Activated CD8-positive, alpha-beta memory T cell treated with anti-CD3 and anti-CD28 coated beads, Interleukin-2, amount 50 U/mL, for 24 hours (primary cell): ENCODE data around the gene MYH11.

Experiments used
- DNase-seq: peaks from one replicate; pipeline ENCODE4 v3.0.0-alpha.2; 2020; ENCODE audit errors: extremely low read depth

The MYH11 gene

DNA sequence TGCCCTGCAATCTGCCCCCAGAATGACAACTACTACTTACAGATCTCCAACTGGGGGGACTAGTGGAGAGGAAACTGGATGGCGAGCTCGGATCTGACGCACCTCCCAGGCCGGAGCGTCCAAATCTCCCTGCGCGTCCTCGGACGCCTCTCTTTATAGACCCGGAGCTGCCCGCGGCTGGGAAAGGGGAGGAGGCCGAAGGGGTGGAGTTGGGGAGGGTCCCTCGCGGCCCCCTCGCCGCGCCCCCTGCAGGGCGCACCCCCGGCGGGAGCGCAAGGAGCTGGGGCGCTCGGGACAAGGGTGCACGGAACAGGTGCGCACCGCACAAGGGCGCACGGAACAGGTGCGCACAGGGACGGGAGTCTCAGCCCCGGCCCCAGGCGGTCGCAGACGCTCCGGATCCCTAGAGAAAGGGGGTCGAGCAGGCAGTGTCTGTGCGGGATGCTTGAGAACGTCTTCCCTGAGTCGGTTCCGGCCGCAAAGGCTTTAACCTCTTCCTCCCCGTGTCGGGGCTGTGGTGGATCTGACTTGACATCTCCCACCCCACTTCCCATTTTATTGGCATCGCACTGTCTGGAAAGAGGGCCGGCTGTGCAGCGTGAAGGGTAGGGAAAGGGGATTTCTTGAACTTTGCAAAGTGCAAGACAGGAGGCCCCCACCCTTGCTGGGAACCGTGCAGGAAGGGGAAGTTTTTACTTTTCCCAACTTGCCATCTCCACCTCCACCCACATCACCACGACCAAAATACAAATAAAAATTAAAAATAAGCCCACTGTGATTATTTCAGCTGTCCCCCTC, at the start of gene MYH11:
Gene MYH11, minus strand, starts transcription at position 128 of the 798 bp plus-strand sequence. CDS start 18,776 bp downstream, outside the sequence.
- DNase-seq = no peak

DNA sequence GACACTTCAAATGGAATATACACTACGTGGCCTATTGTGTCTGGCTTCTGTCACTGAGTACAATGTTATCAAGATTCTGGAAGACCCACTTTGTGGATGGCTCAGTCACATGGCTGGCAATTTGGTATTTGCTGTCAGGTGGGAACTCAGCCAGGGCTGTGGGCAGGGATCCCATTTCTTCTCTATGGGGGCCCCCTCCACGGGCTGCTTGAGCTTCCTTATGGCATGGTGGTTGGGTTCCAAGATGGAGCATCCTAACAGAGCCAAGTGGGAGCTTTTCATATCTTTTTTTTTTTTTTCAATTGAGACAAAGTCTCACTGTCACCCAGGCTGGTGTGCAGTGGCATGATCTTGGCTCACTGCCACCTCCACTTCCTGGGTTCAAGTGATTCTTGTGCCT, 49.6 kb upstream of the MYH11 start:
- no peak for DNase-seq

DNA sequence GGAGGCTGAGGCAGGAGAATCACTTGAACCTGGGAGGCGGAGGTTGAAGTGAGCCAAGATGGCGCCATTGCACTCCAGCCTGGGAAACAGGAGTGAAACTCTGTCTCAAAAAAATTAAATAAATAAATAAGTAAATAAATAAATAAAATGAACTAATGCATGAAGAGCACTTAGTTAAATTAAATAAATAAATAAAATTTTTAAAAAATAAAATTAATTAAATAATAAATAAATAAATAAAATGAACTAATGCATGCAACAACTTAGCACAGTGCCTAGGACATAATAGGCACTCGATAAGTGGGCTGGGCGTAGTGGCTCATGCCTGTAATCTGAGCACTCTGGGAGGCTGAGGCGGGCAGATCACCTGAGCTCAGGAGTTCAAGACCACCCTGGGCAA, 47.1 kb upstream of the MYH11 start:
- DNase-seq = no peak

DNA sequence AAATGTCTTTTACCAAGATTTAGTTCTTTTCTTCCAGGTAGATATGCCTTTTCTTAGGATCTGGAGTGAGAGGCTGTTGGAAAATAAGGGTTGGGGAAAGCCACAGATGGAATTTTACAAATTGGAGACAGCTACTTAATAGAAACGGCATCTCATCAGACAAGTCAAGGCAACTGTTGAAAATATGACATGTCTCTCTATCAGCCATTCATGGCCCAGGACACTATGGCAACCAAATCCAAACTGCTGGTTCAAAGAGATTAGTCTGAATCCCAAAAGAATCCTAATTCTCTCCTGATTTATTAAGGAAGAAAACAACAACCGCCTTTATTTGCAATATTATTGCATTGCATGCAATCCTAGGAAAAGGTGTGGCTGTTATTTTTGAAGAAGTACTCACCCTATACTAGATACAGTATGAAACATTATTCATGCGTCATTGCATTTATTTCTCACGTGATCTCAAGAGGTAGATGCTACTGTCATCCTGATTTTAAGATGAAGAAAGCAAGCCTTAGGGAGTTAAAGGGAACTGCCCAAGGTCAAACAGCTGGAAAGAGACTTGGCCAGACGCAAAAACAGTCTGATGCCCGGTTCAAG, 44.2 kb upstream of the MYH11 start:
- no peak for DNase-seq

DNA sequence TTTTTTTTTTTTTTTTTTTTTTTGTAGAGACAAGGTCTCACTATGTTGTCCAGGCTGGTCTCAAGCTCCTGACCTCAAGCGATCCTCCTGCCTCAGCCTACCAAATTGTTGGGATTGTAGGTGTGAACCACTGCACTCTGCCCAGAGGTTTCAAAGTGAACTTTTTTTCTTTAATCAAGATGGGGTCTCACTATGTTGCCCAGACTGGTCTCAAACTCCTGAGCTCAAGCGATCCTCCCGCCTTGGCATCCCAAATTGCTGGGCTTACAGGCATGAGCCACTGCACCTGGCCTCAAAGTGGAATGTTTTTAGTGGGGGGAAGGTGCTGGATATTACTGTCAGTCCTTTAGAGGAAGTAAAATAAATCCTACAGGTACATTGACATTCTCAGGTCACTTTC, 43.5 kb upstream of the MYH11 start:
- no peak for DNase-seq

DNA sequence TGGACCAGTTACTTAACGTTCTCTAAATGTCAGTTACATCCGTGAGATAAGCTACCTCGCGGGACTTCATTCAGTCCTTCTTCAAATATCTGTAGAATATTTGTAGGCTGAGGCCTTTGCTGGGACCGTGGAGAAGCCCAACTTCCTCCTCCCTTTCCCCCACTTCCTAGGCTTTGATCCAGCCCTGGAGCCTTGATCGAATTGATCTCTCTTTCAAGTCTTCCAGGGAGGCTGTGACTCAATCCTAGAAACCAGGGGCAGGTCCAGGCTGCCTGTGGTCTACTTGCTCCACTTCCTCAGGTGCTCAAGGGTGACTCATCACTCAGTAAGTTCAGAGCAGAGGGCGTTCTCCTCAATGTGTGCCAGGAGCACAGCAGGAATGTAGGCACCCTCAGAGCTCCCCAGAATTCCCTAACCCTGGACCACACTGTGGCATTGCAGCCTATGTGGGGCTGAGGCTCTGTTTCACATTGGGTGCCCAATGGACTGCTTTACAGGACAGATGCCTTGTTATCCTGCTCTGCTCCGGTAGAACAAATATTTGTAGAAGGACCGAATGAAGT, 42.8 kb upstream of the MYH11 start:
- no peak for DNase-seq

DNA sequence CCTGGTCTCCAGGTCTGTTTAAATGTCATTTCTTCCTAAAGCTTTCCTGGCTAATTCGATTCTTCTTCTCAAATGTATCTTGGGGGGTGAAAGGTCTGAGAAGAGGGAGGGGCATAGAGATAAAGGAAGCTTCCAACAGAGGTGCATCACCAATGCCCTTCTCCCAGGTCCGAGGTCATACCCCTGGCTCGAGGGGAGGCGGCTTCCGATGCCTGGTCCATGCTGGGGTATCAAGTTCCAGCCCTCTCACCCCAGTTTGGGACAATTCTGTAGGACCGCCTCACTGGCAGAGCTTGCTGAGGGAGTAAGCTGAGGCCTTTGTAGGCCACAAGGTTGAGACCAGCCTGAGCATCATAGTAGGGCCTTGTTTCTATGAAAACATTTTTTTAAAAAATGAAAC, 41.8 kb upstream of the MYH11 start:
- no peak for DNase-seq

DNA sequence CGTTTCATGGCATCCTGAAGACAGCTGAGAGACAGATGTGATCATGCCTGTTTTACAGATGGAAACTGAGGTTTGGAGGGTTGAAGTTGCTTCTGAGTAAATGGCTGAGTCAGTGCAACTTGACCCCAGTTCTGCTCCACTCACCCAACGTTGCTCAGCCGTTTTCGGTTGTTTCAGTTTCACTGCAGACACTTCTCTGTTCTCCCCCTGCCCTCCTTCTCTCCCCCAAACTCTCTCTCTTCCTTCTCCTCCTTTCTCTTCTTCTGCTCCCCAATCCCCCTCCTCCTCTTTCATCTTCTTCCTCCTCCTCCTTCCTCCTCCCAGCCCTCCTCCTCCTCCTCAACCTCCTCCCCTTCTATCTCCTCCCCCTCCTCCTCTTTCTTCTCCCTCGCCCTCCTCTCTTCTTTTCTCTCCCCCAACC, 41.0 kb upstream of the MYH11 start:
- DNase-seq = no peak

DNA sequence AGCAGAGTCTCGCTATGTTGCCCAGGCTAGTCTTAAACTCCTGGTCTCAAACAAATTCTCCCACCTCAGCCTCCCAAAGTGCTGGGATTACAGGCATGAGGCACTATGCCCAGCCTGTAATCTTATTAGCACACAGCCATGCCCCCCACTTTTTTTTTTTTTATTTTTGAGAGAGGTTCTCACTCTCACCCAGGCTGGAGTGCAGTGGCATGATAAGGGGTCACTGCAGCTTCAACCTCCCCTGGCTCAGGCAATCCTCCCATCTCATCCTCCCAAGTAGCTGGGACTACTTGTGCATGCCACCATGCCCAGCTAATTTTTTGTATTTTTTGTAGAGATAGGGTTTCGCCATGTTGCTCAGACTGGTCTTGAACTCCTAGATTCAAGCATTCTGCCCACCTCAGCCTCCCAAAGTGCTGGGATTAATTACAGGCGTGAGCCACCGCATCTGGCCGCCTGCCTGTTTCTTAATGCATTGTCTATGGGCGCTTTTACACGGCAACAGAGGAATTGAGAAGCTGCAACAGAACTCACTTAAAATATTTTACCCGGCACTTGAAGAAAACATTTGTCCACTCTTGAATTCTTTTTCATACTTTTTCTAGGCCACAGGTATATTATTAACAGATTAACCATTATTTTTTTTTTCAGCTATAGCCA, 40.4 kb upstream of the MYH11 start:
- no peak for DNase-seq

DNA sequence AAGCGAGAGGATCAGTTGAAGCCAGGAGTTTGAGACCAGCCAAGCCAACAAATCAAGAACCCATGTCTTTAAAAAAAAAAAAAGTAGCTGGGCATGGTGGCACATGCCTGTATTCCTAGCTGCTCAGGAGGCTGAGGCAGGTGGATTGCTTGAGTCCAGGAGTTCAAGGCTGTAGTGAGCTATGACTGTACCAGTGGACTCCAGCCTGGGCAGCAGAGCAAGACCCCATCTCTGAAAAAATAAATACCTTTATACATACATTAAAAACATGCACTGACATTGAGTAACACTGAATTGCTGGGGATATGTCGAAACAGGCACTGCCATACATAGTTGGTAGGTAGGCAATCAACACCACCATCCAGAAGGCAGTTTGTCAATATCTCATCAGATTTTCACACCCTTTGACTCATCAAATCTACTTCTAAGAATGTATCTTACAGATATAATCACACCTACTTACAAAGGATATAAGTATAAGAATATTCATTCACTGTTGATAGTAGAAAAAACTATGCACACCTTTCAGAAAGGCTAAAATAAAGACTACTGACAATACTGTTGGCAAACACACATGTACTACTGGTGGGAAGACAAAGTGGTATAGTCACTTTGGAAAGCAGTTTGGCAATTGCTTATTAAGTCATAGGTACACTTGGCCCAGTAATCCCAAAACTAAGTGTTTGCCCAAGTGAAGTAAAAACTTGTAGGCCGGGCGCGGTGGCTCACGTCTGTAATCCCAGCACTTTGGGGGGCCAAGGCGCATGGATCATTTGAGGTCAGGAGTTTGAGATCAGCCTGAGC, 37.9 kb upstream of the MYH11 start:
- no peak for DNase-seq

DNA sequence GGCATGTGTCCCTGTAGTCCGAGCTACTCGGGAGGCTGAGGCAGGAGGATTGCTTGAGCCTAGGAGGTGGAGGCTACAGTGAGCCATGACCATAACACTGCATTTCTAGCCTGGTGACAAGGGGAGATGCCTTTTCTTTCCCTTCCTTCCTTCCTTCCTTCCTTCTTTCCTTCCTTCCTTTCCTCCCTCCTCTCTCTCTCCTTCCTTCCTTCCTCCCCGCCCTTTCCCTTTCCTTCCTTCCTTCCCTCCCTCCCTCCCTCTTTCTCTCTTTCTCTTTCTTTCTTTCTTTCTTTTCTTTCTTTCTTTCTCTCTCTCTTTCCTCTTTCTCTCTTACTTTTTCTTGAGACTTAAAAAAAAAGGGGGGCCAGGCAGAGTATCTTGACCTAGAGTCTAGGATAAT, 34.7 kb upstream of the MYH11 start:
- no peak for DNase-seq

DNA sequence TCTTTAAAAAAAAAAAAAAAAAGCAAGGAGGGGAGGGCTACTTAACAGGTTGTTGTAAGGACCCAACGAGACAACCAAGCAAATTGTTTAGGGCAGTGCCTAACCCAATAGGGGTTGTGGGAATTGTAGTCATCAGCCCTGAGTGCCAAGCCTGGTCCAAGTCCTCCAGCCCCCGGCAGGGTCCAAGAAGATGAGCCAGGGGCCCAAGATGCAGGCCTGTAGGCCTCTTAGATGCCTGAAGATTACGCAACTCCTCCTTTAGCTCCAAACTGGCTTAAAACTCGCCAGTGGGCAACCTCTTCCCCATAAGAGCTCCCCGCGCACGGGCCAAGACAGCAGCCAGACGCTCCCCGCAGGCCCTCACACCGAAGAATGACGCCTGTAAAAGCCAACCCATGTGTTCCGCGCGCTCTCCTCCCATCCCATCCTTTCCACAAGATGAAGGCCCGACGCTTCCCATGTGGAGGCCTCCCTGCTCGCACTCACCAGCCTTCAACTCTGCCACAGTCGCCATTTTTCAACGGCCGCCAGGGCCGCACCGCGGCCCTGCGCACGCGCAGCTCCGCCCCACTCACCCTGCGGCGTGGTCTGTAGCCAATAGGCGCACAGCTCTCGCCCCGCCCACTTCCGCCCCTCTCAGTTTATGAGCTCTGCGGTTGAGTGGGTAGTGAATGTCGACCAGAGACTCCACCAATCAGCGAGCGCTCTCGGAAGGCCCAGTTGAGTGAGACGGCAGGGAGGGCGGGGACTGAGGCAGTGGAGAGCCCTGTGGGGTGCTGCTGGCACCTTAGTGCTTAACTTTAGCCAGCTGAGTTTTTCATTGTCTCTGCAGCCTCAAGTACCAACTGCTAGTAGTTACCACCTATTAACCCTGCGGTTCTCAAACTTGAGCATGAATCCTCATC, 31.5 kb upstream of the MYH11 start, which contains the start of gene CEP20:
Gene CEP20, minus strand, starts transcription at position 532 of the 905 bp plus-strand sequence. Its CDS starts 18 bp downstream, at position 514.
- peak; percentile 99 for DNase-seq

DNA sequence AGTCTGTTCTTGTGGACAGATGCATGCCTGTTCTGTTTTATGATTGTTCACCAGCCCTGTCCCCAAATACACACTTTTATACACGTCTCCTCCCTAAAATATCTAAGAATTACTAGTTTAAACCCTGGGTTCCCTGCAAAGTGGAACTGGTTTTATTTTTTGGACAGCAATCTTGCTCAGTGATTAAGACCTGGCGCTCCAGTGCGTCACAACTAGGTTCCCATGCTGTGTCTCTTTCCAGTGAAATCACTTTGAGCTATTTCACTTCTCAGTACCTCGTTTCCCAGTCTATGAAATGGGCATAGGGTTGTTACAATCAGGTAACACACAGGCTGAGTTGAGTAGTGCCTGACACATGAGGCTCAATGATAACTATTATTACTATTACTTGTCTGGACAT, 30.5 kb upstream of the MYH11 start:
- no peak for DNase-seq

DNA sequence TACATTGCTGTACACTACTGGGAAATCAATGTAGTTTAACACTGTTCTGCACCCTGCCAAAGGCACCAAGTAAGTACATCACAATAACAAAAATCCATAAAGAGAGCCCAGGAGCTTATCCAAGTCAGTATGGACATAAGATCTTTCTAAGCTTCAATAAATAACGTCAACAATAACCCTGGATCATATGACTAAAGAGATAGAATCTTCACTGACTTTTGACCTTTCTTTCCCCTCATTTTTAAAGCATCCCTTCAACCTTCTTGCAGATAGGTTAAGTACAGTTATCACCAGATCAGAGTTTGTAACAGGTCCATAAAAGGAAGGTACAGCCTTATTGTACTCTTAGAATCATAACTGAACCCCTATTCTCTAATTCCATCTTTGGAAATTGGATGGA, 29.2 kb upstream of the MYH11 start:
- DNase-seq = no peak

DNA sequence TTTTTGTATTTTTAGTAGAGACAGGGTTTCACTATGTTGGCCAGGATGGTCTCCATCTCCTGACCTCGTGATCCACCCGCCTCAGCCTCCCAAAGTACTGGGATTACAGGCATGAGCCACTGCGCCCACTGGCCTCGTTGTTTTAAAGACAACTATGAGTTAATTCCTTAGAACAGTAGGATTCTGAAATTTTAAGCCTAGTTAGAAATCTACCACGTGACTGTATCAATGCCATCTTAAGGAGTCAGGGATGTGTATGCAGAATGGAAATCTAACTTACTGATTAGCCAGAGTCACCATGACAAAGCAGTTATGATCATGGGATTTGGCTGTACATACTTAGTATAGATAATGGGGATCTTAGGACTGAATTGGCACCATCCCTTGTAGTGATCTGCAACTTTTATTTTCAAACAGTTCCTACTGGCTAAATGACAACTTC, 28.8 kb upstream of the MYH11 start:
- no peak for DNase-seq

DNA sequence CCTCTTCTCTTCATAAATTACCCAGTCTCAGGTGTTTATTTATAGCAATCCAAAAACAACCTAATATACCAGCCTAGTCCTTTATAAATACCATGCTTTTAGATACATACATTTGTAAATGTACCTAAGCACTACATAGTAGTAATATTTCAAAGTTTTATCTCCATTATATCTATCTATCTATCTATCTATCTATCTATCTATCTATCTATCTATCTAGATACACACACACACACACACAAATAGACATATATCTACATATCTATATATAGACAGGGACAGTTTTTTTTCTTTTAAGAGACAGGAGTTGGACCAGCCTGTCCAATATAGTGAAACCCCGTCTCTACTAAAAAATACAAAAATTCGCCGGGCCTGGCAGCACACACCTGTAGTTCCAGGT, 25.7 kb upstream of the MYH11 start:
- no peak for DNase-seq

DNA sequence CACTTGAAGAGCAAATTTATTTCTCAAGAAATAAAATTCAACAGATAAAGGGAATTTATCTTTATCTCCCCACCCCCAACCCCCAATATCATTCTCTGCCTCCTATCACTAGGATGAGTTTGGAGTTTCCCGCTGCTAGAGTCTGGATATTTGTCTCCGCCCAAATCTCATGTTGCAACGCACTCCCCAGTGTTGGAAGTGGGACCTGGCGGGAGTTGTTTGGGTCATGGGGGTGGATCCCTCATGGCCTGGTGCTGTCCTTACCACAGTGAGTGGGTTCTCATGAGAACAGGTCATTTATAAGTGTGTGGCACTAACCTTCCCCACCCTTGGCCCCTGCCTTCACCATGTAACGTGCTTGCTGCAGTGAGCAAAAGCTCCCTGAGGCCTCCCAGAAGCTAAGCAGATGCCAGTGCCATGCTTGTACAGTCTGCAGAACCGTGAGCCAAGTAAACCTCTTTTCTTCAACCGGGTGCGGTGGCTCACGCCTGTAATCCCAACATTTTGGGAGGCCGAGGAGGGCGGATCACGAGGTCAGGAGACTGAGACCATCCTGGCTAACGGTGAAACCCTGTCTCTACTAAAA, 25.1 kb upstream of the MYH11 start:
- DNase-seq = no peak

DNA sequence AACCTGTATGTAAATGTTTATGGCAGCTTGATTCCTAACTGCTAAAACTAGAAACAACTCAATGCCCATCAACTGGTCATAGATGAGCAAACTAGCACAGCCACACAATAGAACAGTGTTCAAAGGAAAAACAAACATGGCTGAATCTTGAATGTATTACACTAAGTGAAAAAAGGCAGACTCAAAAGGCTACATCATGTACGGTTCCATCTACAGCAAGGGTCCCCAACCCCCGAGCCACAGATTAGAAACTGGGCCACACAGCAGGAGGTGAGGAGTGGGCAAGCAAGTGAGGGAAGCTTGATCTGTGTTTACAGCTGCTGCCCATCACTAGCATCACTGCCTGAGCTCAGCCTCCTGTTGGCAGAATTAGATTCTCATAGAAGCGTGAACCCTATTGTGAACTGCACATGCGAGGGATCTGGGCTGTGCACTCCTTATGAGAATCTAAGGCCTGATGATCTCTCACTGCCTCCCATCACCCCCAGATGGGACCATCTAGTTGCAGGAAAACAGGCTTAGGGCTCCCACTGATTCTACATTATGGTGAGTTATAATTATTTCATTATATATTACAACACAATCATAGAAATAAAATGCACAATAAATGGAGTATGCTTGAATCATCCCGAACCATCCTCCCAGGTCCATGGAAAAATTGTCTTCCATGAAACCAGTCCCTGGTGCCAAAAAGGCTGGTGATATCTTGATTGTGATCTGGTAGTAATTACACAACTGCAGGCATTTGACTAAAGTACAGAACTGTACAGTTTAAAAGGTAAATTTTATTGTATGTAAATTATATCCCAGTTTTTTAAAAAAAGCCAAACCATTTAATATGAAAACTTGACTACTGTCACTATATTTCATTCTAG, 23.8 kb upstream of the MYH11 start:
- no peak for DNase-seq

DNA sequence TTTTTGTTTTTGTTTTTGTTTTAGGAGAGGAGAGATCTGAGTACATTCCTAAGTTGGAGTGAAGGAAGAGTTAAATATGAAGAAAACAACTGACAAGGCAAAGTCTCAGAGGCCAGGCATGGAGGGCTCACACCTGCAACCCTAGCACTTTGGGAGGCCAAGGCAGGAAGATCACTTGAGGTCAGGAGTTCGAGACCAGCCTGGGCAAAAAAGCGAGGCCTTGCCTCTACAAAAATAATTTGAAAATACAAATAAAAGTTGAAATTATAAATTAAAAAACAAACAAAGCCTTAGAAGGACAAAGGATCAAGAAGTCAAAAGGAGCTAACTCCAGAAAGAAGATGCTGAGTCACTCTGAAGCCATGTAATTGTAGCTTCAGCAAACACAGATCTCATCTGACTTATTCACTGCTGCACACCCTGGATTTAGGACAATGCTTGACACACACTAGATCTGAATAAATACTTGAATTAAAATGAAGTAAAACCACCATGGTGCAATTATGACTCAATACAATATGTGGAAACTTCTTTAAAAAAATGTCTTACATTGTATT, 22.5 kb upstream of the MYH11 start:
- no peak for DNase-seq
